Measurements from ENCODE around the gene GSTM4.
"Not testable (repeated sequence)": the region's sequence is repeated elsewhere in the genome, so short reads cannot be mapped to it uniquely, and the experiment has no call there.

GSTM4 gene

GRCh38 chr1:109639841-109640184, 16.1 kb upstream of the GSTM4 start:
- DNase-seq, result no peak

DNA sequence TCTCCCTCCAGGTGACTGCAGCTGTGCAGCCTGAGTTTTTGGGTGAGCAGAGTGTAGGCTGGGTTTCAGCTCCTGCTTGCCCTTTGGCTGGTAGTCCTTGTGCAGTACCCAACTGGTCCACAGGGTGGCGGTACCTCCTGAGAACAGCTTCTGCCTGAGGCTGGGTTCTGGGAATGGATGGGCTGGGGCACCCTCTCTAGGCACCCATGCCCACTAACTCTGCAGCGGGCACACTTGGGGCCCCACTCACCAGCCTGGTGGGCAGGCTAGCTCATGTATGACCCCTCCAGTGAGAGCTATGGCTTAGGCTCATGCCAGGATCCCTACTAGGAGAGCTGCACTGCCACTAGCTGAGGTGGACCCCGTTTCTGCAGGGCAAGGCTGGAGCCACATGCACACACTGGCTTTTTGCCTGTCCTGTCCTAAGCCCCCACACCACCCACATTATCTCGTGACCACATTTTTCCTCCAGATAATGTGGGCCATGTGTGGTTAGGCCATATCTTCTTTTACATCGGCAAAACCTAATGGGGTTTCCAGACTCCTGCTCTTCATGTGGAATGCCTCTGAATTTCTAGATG, 15.5 kb upstream of the GSTM4 start:
- peak; percentile 82 to 87 for DNase-seq

GRCh38 chr1:109641078-109641740, 14.7 kb upstream of the GSTM4 start:
- no peak for DNase-seq

GRCh38 chr1:109641861-109642260, 14.0 kb upstream of the GSTM4 start:
- DNase-seq, result no peak

- no peak for DNase-seq
These were observed 13.3 kb upstream of the GSTM4 start for GRCh38 chr1:109642626-109643025.

DNA sequence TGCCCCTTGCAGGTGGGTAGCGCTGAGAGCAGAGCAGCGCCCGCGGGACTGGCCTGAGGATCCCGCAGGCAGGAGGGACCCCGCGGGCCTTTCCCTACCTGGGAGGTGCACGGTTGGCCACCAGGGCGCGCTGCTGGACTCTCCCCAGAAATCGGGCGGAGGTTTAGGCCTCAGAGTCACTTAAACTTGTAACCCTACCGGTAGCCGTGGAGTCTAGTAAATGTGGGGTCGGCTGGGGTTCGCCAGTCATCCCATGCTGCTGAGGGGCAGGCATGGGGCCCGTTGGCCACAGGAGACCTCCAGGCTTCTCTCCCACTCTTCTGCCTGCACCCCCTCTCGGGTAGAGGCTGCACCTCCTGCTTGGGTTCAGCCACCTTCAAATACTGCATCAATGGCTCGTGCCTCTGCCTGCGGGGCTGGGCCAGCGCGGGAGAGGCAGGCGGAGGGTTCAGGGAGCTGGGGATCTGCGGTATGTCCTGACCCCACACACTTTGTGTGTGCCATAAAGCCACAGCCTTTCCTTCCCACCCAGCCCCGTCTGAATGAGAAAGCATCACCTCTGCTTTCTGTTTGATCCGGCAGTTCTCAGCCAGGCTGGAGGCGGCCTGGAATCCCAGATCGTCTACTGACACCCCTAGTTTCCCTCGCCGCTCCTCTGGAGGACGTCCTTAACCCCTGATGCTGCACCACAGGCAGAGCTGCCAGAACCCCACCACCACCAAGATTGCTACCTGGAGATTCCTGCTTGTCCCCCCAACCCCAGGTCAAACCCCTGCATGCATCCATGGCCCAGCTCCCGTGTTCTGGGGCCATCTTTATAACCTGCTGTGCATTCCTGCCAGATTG, 12.3 kb upstream of the GSTM4 start:
- peak; percentile 82 to 84 for DNase-seq

DNA sequence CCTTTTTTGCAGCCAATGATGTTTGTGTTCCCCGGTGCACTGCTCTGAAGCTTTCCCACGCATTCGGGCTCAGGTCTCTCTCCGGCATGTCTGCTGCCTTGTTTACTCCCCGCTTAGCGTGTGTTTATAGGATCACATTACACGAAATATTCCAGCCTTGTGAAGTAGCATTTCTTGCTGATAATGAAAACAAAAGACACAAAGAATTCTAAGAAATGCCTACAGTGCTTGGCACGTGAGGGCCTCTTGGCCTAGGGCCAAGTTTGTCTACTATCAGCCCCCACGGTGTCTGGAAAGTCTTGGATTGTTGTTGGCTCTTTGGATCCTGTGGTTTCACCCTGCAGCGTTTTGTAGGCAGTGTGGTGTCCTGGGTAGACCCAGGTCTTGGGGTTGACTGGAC, 11.2 kb upstream of the GSTM4 start:
- no peak for DNase-seq

- no peak for DNase-seq
These were observed 6.4 kb upstream of the GSTM4 start for GRCh38 chr1:109649491-109649914.

DNA sequence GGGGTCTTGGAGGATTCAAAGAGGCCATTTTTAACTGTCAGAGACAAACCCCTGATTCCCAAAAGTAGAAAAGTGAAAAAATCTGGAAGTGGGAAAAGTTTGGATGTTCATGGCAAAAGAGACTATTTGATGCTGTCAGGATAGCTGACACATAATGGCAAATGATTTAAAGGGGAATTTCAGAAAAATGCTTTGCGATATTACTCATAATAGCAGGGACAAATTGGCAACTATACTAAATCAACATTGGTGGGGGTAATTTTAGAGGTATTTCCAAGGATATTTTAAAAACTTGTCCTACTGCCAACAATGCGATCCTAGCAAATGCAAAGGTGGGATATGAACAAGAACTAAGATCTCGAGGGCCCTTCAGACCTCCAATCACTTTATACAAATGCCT, 5.3 kb upstream of the GSTM4 start:
- no peak for DNase-seq

- no peak for DNase-seq
These were observed 3.5 kb upstream of the GSTM4 start for GRCh38 chr1:109652402-109652801.

DNA sequence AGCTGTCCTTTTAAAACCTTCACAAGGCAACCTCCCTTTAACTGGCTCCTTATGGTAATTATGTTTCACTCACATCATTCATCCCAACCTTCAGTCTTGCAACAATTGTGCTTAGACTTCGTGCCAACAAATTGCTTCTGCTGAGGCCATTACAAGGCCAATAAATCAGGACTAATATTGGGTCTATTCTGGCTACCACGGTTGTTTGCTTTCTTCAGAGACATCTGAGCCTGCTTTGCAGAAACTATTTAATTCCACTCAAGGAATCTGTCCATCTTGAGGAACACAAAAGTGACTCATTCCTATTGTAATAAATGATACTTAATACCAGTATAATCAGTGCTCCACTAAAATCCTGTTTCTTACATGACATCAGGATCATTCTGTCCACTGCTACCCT, 2.6 kb upstream of the GSTM4 start:
- no peak for DNase-seq

GRCh38 chr1:109654519-109654918, 1.4 kb upstream of the GSTM4 start:
- DNase-seq, result no peak

DNA sequence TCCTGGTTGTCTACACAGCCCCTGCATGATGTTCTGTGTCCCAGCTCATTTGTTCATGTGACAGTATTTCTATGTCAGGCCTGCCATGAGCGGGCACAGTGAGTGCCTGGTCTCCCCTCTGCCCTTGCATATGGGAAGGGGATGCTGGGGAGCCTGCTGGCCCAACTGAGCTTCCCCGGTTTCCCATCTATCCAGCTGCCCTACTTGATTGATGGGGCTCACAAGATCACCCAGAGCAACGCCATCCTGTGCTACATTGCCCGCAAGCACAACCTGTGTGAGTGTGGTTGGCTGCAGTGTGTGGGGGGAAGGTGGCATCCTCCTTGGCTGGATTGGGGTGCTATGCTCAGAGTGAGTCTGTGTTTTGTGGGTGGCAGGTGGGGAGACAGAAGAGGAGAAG, 1.5 kb downstream of the GSTM4 start:
- no peak for DNase-seq

DNA sequence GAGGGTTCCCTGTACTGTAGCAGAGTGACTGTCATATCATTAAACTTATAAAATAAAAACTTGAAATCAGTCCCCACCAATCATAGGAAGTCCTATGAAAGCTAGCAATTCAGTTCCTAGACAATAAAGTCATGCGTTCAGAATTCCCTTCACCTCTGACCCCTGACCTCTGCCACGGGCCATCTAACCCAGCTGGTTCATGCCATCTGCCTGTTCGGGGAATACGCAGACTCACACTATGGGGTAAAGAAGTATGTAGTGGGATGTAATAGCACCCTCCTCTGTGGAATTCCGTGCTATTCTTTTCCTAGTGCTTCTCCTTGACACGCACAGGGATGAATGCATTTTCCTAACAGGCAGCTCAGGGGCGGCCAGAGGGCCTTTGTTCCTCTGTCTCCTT, 2.1 kb downstream of the GSTM4 start:
- no peak for DNase-seq

- no peak for DNase-seq
These were observed 2.7 kb downstream of the GSTM4 start for GRCh38 chr1:109658533-109659042.

- DNase-seq, result no peak
These were observed 3.2 kb downstream of the GSTM4 start for GRCh38 chr1:109659145-109659544.

GRCh38 chr1:109659997-109660690, 4.2 kb downstream of the GSTM4 start:
- DNase-seq, result no peak

DNA sequence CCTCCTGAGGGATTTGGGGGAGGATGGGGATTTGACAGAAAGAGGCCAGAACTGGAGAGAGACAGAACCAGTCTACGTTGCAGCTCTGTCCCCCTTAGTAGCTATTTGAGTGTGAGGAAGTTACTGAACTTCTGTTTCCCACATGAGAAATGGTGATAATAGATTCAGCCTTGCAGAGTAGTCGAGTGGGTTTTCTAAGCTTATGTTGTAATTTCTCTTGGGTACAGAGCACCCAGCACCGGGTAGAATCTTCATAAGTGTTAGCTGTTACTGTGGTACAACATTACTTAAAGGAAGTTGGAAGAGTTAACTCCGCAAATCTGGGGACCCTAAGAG, 4.8 kb downstream of the GSTM4 start:
- DNase-seq, result not testable (repeated sequence)

GRCh38 chr1:109661391-109661790, 5.5 kb downstream of the GSTM4 start:
- DNase-seq, result no peak

DNA sequence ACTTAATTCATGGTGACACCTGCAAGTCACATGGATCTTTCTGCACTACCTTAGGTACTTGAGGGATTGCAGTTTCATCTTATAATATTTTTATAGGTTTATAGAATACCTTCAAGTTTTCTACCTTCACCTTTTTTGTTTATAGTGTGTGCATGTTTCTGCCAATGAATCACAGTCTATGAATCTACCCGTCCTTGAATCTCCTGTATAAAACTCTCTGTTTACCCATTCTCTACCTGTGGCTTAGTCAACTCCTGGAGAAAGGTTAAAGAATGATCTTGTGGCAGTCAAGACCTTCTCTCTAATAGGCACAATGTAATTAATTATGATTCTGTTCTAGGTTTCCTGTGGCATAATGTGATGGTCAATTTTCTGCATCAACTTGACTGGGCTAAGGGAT, 8.8 kb downstream of the GSTM4 start:
- no peak for DNase-seq

DNA sequence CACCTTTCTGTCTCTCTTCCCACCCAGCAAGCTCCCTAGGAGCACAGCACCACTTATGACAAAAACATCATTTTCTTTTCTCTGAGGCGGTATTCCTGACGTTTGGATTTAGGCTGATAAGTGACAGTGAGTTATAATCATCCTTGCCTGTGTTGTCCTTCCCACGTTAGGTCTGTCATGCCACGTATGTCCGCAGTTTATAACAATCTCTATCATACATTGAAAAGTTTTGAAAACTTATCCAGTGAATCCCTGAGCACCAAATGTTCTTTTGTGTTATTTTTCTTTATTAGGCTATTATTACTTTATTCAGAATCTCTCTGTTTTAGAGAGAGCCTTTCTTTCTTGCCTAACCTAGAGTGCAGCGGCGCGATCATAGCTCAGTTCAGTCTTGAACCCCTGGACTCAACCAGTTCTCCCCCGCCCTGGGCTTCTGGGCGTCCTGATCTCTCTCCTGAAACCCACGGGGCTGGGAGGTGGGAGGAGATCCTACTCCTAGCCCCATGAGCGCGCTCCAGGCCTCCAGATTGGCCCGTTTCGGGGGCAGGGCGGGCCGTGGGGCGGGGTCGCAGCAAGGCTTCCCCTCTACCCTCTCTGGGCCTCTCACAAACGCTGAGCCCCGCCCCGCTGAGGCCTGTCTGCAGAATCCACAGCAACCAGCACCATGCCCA, 11.7 kb downstream of the GSTM4 start, which contains the start of gene GSTM2:
TSS of gene GSTM2 (plus strand) at position 606 of the 671 bp plus-strand sequence. CDS start at position 665, 59 bp downstream.
- DNase-seq, result peak; percentile 74 to 78

GRCh38 chr1:109668123-109668775, 12.3 kb downstream of the GSTM4 start:
- DNase-seq, result no peak
